HG02938 (cell line): Measurements from ENCODE around the gene KIRREL3.

Experiments used
- ATAC-seq: cut with Tn5 transposase; IDR thresholded peaks from one replicate; pipeline ENCODE4 v1.9.1; 2021; ENCODE audit warnings: mild to moderate bottlenecking, moderate library complexity; ENCODE audit not compliant: unreplicated experiment

KIRREL3 gene

DNA sequence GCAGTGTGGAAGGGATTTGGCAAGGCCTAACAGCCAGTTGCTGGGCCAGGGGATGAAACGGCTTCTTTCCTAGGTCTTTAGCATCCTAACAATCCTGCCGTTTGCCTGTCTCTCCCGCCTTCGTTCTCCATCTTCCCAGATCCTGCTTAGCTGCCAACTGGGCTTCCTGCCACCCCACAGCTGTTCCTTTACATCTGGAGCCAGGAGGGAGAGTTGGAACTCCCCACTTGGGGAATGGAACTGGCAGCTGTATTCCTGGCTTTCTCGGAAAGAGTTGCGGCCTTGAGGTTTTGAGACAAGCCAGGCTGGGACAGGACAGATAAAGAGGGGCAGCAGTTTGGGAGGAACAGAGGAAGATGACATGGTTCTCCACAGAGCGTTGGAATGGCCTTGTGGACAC is 585.4 kb downstream of the KIRREL3 start:
- no peak for ATAC-seq

DNA sequence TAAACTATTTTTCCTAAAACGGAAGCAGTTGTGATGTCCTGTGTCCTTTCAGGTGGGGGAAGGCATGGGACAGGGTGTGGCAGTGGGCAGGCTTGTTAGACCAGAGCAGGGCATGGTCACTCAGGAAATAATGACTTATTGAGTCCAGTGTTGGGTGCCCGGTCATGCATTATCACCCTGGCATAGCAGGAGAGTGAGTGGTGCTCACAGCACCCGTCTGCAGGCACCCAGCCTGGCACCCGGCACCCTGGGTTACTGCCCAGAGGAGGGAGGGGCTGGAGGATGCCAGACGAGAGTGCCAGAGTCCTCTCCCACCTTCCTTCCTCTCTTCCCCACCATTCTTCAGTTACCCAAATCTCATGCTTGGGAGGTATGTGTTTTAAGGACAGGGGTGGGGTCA is 586.0 kb downstream of the KIRREL3 start:
- ATAC-seq = no peak

DNA sequence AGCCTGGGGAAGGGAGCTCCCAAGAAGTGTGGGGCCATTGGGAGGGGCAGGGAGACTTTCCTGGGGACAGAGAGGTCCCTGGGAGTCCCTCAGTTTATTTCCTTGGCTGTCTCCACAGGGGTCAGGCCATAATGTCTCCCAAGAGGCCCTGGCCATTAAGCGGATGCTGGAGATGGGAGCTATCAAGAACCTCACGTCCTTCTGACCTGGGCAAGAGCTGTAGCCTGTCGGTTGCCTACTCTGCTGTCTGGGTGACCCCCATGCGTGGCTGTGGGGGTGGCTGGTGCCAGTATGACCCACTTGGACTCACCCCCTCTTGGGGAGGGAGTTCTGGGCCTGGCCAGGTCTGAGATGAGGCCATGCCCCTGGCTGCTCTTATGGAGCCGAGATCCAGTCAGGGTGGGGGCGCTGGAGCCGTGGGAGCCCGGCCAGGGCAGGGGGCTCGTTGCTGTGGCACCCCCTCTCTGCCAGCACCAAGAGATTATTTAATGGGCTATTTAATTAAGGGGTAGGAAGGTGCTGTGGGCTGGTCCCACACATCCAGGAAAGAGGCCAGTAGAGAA is 586.6 kb downstream of the KIRREL3 start:
- ATAC-seq = no peak

DNA sequence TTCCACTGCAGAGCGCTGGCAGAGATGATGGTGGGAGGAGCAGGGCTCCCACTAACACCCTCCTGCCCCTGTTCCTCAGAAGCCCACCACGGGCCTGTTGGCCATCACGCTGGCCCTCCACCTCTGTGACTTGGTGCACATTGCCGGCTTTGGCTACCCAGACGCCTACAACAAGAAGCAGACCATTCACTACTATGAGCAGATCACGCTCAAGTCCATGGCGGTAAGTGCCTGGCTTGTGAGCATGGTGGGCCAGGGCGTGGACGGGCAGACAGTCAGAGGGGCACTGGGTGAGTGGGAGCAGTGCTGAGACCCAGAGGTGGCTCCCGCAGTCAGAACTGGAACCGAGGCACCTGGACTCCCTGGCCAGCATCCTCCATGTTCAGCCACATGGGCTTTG is 587.1 kb downstream of the KIRREL3 start:
- ATAC-seq = no peak

DNA sequence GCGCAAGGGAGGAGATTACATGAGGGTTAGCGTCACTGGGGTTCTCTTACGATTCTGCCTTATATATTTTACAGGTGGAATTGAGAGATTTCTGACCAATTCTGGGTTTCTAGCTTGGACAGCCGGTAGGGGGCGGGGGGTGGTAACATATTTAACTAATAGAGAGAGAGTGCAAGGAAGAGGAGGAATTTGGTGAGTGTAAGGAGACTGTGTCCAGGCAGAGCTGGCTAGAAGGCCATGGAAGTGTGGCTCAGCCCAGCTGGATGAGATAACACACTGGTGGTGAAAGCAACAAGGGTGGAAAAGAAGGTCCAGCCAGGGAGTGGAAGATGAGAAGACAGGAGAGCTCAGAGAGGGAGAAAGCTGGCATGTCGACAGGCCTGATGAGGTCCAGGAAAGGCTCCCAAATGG is 588.6 kb downstream of the KIRREL3 start:
- no peak for ATAC-seq

DNA sequence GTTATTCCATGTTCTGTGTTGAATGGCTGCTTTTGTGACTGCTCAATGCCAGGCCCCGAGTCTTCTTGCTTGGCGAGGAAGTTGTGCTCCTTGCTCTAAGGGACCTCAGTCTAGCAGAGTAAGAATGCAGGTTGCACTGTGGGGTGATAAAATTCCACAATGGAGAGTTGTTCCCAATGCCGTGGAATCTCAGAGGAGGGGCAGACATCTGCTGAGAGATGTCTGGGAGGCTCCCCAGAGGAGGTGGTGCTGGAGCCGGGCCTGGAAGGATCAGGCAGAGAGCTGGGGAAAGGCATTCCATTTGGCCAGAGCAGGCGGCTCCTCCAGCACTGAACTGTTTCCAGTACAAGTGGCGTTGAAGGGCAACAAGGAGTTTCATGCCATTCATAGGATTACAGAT is 589.9 kb downstream of the KIRREL3 start:
- no peak for ATAC-seq

DNA sequence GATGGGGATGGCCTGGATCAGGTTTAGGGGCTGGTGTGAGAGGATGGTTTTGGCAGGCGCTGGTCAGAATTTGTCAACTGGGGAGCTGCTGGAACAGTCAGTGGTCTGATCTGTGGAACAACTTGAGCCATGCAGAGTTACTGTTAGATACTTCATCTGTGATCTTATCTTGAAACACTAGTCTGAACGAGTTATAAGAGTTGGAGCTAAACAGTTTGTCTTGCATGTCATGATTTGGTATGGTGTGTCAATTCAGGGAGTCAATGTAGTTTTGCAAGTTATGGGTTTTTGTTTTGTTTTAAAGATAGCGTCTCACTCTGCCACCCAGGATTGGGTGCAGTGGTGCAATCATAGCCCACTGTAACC is 591.0 kb downstream of the KIRREL3 start:
- ATAC-seq = no peak

DNA sequence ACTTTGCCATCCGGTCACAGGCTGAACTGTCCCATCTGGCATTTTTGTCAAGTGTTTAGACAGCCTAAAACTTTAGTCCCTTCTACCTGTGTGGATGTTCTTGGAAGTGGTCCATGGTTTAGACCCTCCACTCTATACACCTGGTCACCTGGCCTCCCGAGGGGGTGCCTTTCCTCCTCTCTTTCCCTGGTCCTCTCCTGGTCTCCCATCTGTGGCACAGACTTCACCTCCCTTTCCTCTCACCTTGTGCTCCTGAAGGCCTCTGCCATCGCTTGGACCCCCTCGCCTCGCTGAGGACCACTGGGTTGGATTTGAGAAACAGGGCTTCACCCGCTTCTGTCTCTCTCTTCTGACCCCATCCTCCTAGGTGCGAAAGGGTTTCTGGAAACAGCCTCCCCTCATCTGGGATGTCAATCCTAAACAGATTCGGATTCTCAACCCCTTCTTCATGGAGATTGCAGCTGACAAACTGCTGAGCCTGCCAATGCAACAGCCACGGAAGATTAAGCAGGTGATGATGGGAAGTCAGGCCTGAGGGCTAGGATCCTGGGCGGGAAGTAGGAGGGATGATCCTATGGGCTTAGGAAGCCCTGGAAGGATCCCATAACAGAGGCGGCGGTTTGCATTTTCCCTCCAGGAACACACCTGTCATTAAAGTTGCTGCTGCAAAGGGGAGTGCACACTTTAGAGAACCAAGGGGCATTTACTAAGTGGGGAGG is 591.5 kb downstream of the KIRREL3 start:
- ATAC-seq = no peak

DNA sequence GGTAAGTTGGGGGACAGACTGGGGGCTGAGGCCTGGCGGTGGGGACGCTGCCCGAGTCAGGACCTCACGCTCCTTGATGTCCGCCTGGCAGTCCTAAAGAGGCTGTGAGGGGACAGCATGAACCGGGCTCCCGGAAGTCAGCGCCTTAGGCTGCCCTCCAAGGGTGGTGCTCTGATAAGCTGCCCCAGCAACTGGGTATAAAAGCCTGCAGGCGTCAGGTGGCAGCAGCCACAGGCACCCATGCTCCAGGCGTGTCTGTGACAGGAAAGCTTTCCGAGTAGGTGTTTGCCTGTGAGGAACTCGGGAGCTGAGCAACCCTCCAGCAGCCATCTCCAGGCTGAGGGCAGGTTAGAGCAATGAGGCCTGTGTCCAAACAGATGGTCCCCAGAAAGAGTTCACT is 592.1 kb downstream of the KIRREL3 start:
- ATAC-seq = no peak

DNA sequence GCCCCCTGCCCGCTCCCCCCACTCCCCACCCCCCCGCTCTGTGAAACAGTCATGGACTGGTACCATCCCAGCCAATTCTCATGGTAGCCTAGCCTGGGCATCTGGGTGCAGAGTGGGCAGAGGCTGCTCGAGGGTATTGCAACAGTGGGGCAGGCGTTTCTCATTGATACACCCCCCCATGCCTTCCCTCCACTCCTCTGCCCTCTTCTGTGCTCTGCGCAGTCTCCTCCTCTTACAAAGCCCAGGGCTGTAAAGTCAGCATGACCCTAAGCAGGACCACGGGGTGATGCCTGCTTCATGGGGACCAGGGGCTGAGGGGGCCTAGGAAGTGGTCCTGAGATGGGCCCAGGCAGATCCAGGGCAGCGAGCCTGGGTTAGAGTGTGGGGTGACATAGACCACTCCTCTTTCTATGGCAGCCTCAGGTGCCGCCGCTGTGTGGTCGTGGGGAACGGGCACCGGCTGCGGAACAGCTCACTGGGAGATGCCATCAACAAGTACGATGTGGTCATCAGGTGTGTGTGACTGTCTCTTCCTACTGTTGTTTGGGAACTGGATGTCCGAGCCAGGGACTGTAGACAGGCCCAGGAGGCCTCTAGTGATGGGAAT is 592.8 kb downstream of the KIRREL3 start:
- ATAC-seq = no peak

DNA sequence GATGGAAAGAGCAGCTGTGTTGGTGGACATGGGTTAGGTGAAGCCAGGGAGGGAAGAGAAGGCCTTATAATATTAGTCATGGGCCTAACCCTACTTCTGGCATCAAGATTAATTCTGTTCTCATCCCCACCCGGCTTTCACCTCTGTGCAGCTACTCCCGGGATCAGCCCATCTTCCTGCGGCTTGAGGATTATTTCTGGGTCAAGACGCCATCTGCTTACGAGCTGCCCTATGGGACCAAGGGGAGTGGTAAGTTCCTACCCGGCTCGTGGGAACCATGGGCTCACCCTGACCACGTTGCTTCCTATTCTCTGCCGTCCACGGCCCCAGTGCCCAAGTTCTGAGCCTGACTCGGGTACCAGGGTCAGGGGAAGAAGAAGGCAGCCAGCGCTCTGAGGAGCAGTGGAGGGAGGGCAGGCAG is 593.5 kb downstream of the KIRREL3 start:
- ATAC-seq = no peak

DNA sequence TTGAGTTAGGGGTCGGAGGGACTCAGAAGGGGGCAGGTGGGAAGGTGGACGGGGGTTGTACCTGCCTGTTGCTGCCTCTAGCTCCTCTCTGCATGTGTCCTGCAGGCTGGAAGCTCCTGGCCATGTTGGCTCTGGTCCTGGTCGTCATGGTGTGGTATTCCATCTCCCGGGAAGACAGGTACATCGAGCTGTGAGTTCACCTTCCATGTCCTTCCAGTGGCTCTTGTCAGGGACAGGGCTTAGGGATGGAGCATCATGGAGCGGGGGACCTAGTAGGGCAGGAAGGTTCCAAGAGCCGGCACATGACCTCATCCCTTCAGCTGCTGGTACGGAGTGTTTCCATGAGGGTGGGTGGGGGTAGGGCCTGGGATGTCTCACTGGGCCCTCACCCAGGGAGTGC is 594.2 kb downstream of the KIRREL3 start:
- ATAC-seq = no peak

DNA sequence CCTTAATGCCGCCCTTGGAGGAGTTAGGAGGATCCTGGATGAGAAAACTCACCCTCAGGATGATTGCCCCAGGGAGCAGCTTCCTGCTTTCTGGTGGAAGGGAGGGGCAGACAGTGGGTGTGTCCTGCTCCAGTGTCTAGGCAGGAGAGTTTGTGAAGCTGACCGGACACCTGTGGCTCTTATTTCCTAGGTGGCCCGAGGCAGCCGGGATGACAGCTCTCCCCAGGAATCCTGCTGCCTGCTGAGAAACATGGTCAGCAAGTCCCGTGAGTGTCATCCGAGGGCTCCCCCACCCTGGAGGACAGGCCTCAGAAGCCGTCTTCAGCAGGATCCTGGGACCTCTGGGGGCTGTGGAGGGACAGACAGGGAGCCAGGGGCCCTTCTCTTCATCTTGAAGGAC is 594.7 kb downstream of the KIRREL3 start:
- no peak for ATAC-seq

DNA sequence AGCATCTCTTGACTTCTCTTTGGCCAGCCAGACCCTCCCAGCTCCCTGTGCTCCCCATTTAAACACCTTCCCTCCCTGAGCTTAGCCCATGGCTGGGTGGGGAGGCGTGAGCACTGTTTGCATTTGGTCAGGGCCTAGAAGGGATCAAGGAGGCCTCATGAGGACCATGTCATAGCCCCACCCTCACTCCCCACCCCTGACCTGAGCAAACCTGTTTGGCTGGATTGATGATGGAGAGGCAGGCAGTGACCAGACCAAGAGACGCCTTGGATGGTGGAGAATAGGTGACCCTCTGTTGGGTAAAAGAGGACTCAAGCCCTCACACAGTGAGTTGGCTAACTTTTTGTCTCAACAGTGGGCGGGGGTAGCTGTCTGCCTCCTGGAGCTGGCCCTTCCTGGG is 595.2 kb downstream of the KIRREL3 start:
- no peak for ATAC-seq

DNA sequence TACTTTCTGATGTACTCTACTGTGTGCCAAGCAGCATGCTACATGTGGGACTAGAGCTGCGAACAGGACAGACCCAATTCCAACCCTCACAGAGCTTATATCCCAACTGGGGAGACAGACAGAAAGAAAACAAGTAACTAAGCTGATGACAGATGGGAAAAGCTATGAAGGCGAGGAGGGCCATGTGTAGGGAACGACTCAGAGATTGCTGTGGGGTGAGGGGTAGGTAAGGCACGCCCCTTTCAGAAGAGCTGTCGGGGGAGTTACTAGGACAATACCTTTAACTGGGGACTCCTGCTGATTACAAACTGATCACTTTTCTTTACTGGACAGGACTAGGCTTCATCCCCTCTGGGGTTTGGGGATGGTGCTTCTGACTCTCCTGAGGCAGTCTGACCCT is 596.2 kb downstream of the KIRREL3 start:
- ATAC-seq = no peak

DNA sequence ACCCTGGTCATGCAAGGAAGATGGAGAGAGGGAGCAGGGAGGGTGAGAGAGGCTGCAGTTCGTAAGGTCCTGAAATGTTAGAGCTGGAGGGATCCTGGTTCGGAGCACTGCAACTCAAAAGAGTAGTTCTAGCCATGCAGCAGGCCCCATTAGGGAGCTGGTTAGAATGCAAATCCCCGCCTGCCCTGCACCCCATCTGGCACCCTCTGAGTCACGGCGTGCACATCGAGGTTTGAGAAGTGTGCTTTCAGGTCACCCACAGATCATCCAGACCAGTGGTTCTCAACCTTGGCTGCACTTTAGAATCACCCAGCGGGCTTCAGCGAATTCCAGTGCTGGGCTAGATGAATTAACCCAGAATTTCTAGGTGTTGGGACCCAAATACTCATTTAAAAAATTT is 596.9 kb downstream of the KIRREL3 start:
- ATAC-seq = peak; percentile 98

DNA sequence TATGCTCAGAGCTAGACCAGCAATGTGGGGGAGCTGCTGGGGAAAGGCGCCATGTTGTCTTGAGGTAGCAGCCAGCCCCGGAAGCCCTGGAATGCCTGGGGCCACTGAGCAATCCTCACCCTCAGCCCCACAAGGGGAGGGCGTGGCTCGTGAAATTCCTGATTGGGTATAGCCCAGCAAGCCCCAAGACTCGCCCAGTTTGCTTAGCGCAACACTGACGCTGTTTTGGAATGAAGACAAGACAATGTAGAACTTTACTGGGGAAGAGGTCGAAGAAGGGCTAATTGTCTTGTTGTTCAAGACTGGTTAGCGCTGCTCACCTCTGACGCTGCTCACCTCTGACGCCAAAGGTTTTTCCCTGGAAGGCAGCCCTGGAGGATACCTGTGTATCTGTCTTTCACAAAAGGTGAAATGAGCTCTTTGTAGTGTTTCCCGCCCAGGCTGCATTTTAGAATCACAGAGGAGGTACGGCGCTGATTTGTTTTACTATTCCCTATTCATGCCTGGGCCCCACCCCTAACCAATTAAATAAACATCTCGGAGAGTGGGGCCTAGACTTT is 597.5 kb downstream of the KIRREL3 start:
- no peak for ATAC-seq

DNA sequence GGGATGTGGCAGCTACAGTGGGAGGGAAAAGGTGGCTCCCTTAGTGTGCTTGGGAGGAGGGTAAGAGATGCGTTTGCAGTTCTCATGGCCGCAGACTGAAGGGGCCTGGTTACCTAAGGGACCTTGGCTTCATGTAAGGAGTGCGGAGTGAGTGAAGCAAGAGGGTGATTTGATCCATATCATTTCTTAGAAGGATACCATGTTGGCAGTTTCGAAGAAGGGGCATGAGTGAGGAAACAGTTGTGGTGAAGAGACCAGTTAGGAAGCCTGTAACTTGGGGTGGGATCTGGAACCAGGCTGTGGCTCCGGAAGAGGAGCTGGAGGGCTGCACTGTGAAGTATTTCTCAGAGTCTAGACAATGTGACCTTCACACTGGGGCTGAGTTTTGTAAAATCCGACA is 600.1 kb downstream of the KIRREL3 start:
- no peak for ATAC-seq

DNA sequence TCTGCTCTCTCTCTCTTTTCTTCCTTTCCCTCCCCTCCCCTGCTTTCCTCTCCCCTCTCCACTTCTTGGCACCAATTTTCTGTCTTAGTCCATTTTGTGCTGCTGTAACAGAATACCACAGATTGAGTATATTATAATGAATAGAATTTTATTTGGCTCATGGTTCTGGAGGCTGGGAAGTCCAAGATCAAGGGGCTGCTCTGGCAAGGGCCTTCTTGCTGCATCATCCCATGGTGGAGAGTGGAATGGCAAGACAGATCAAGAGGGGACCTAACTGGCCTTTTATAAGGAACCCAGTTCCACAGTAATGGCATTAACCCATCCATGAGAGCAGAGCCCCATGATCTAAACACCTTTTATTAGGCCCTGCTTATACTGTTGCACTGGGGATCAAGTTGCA is 600.6 kb downstream of the KIRREL3 start:
- no peak for ATAC-seq

DNA sequence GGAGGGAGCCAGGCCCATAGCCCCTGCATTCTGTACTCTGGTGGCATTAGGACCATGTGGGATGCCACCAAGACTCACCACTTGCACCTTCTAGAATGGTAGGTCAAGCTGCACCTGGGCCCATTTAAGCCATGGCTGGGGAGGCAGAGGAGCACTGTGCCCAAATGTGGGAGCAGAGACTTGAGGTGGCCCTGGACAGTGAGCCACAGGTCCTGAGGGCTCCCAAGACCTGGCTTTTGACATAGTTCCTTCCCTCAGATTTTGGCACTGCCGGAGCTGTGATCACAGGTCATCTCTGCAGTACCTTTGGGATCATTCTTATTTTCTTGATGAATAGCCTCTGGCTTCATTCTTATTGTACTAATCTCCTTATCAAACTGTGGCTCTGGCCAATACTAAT is 601.8 kb downstream of the KIRREL3 start:
- ATAC-seq = no peak

DNA sequence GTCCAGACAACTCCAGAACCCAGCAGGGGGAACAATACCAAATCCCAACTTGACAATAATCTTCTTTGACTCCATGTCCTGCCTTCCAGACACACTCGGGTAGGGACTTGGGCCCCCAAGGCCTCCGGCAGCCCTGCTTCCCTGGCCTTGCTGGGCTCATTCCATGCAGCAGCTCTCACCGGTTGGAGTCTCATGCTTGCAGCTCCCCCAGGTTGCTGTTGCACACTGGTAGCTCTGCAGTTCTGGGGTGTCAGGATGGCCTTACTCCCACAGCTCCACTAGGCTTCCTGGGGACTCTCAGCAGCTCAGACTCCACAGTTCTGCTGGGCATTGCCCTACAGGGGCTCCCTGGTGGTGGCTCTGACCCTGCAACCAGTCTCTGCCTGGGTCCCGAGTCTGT is 602.3 kb downstream of the KIRREL3 start:
- ATAC-seq = no peak

DNA sequence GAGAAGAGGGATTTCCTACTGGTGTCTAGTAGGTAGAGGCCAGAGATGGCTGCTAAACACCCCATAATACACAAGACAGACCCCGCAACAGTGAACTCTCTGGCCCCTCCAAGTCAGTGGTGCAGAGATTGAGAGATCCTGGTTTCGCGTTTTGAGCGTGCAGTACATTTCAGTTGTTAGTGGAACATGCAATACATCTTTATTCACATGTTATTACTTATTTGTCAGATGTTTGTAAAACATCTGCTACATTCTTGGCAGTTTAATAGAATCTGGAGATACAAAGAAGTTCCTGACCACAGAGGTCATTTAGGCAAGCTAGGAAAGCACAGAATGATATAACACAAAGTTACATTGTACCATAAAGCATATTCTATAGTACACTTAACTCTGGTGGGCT is 603.6 kb downstream of the KIRREL3 start:
- no peak for ATAC-seq
